Neuron (in vitro differentiated cells): ENCODE results near the gene TPH2.

ENCODE experiments used
- H2AFZ ChIP-seq: one replicate; pipeline ENCODE4 v1.6.1; 2013; ENCODE audit warnings: low read depth, mild to moderate bottlenecking, inconsistent platforms, low read length, moderate library complexity
- H3K27me3 ChIP-seq: one replicate; pipeline ENCODE4 v1.6.1; 2013; ENCODE audit warnings: low read length; ENCODE audit not compliant: insufficient read depth
- H3K36me3 ChIP-seq: one replicate; pipeline ENCODE4 v1.6.1; 2013; ENCODE audit warnings: low read length; ENCODE audit not compliant: insufficient read depth
- H3K4me1 ChIP-seq: one replicate; pipeline ENCODE4 v1.6.1; 2013; ENCODE audit warnings: low read length; ENCODE audit not compliant: insufficient read depth
- H3K4me3 ChIP-seq: 2 replicates; pipeline ENCODE4 v1.5.1; 2013; ENCODE audit warnings: mild to moderate bottlenecking, low read length, moderate library complexity
- H3K9me3 ChIP-seq: one replicate; pipeline ENCODE4 v1.6.1; 2013; ENCODE audit warnings: low read length

TPH2 gene

GRCh38 chr12:72054511-72054910, 115.9 kb downstream of the TPH2 start:
- Histone ChIP-seq H3K4me1 (no peaks in the 10 kb centered on the region), H3K9me3 (no peaks in the 10 kb centered on the region), H3K36me3 (no peaks in the 10 kb centered on the region), H2AFZ (no peak overlapping the region), H3K4me3 (no peak overlapping the region), H3K27me3 (no peaks in the 10 kb centered on the region)

GRCh38 chr12:72057330-72057914, 118.8 kb downstream of the TPH2 start:
- Histone ChIP-seq H3K9me3 (no peaks in the 10 kb centered on the region), H3K4me3 (no peak overlapping the region), H3K4me1 (no peaks in the 10 kb centered on the region), H3K27me3 (no peaks in the 10 kb centered on the region), H3K36me3 (no peaks in the 10 kb centered on the region), H2AFZ (no peak overlapping the region)

- H3K9me3 ChIP-seq: no peaks in the 10 kb centered on the region
- no peak overlapping the region for H3K4me3 ChIP-seq
- no peaks in the 10 kb centered on the region for H3K27me3 ChIP-seq
- H2AFZ ChIP-seq: no peak overlapping the region
- H3K36me3 ChIP-seq: no peaks in the 10 kb centered on the region
- no peaks in the 10 kb centered on the region for H3K4me1 ChIP-seq
Measured at GRCh38 chr12:72063073-72063472, 124.4 kb downstream of the TPH2 start.

- Histone ChIP-seq H3K4me1 (peaks cover 4% of the 10 kb centered on the region), H3K27me3 (no peaks in the 10 kb centered on the region), H2AFZ (no peak overlapping the region), H3K4me3 (no peak overlapping the region), H3K36me3 (no peaks in the 10 kb centered on the region), H3K9me3 (peaks cover 4% of the 10 kb centered on the region)
Measured at GRCh38 chr12:72071030-72071429, 132.4 kb downstream of the TPH2 start.

GRCh38 chr12:72072592-72073212, 134.1 kb downstream of the TPH2 start:
- H3K4me3 ChIP-seq: no peak overlapping the region
- peaks cover 4% of the 10 kb centered on the region for H3K9me3 ChIP-seq
- no peaks in the 10 kb centered on the region for H3K36me3 ChIP-seq
- H3K27me3 ChIP-seq: no peaks in the 10 kb centered on the region
- H2AFZ ChIP-seq: no peak overlapping the region
- peaks cover 4% of the 10 kb centered on the region for H3K4me1 ChIP-seq

GRCh38 chr12:72074065-72074464, 135.4 kb downstream of the TPH2 start:
- no peaks in the 10 kb centered on the region for H3K36me3 ChIP-seq
- H3K9me3 ChIP-seq: peaks cover 4% of the 10 kb centered on the region
- H2AFZ ChIP-seq: no peak overlapping the region
- no peaks in the 10 kb centered on the region for H3K27me3 ChIP-seq
- H3K4me3 ChIP-seq: no peak overlapping the region
- H3K4me1 ChIP-seq: peaks cover 4% of the 10 kb centered on the region

- Histone ChIP-seq H3K4me3 (no peak overlapping the region), H3K36me3 (no peaks in the 10 kb centered on the region), H2AFZ (no peak overlapping the region), H3K27me3 (no peaks in the 10 kb centered on the region), H3K4me1 (peaks cover 4% of the 10 kb centered on the region), H3K9me3 (peaks cover 4% of the 10 kb centered on the region)
Measured at GRCh38 chr12:72074956-72075355, 136.3 kb downstream of the TPH2 start.

- H3K27me3 ChIP-seq: no peaks in the 10 kb centered on the region
- peaks cover 4% of the 10 kb centered on the region for H3K9me3 ChIP-seq
- H3K4me3 ChIP-seq: no peak overlapping the region
- no peaks in the 10 kb centered on the region for H3K36me3 ChIP-seq
- H2AFZ ChIP-seq: no peak overlapping the region
- peaks cover 4% of the 10 kb centered on the region for H3K4me1 ChIP-seq
Measured at GRCh38 chr12:72075401-72075800, 136.8 kb downstream of the TPH2 start.

- Histone ChIP-seq H3K36me3 (no peaks in the 10 kb centered on the region), H3K4me3 (no peak overlapping the region), H3K27me3 (no peaks in the 10 kb centered on the region), H3K4me1 (peaks cover 4% of the 10 kb centered on the region), H3K9me3 (no peaks in the 10 kb centered on the region), H2AFZ (no peak overlapping the region)
Measured at GRCh38 chr12:72075891-72076557, 137.4 kb downstream of the TPH2 start.

GRCh38 chr12:72076558-72076915, 137.9 kb downstream of the TPH2 start:
- Histone ChIP-seq H3K4me3 (no peak overlapping the region), H2AFZ (no peak overlapping the region), H3K4me1 (peaks cover 4% of the 10 kb centered on the region), H3K27me3 (no peaks in the 10 kb centered on the region), H3K9me3 (no peaks in the 10 kb centered on the region), H3K36me3 (no peaks in the 10 kb centered on the region)

- peaks cover 4% of the 10 kb centered on the region for H3K4me1 ChIP-seq
- H3K27me3 ChIP-seq: no peaks in the 10 kb centered on the region
- no peaks in the 10 kb centered on the region for H3K36me3 ChIP-seq
- no peak overlapping the region for H2AFZ ChIP-seq
- H3K4me3 ChIP-seq: no peak overlapping the region
- H3K9me3 ChIP-seq: no peaks in the 10 kb centered on the region
Measured at GRCh38 chr12:72077111-72077820, 138.6 kb downstream of the TPH2 start.

GRCh38 chr12:72081777-72082176, 143.1 kb downstream of the TPH2 start:
- H3K4me1 ChIP-seq: peaks cover 11% of the 10 kb centered on the region
- no peak overlapping the region for H2AFZ ChIP-seq
- no peak overlapping the region for H3K4me3 ChIP-seq
- H3K36me3 ChIP-seq: no peaks in the 10 kb centered on the region
- H3K9me3 ChIP-seq: no peaks in the 10 kb centered on the region
- H3K27me3 ChIP-seq: no peaks in the 10 kb centered on the region
